ENCODE results near the gene ARHGAP15.

The ARHGAP15 gene

GRCh38 chr2:143771939-143772338, 642.7 kb downstream of the ARHGAP15 start:
- DNase-seq (ENCODE audit: low read depth): no peak

- DNase-seq (ENCODE audit: low read depth): no peak
Observed at GRCh38 chr2:143776526-143777297, 647.5 kb downstream of the ARHGAP15 start.

GRCh38 chr2:143779021-143779420, 649.8 kb downstream of the ARHGAP15 start:
- no peak for DNase-seq (ENCODE audit: low read depth)

GRCh38 chr2:143786026-143786765, 657.0 kb downstream of the ARHGAP15 start:
- no peak for DNase-seq (ENCODE audit: low read depth)

- DNase-seq (ENCODE audit: low read depth): no peak
Observed at GRCh38 chr2:143787674-143788073, 658.5 kb downstream of the ARHGAP15 start.

GRCh38 chr2:143792602-143793001, 663.4 kb downstream of the ARHGAP15 start:
- no peak for DNase-seq (ENCODE audit: low read depth)

- no peak for DNase-seq (ENCODE audit: low read depth)
Observed at GRCh38 chr2:143793381-143793780, 664.2 kb downstream of the ARHGAP15 start.

- no peak for DNase-seq (ENCODE audit: low read depth)
Observed at GRCh38 chr2:143796051-143796450, 666.8 kb downstream of the ARHGAP15 start.

GRCh38 chr2:143801561-143801960, 672.3 kb downstream of the ARHGAP15 start:
- no peak for DNase-seq (ENCODE audit: low read depth)

- no peak for DNase-seq (ENCODE audit: low read depth)
Observed at GRCh38 chr2:143802242-143802641, 673.0 kb downstream of the ARHGAP15 start.

- DNase-seq (ENCODE audit: low read depth): no peak
Observed at GRCh38 chr2:143802871-143803650, 673.8 kb downstream of the ARHGAP15 start.

GRCh38 chr2:143803936-143804335, 674.7 kb downstream of the ARHGAP15 start:
- DNase-seq (ENCODE audit: low read depth): no peak

GRCh38 chr2:143805666-143806065, 676.4 kb downstream of the ARHGAP15 start:
- no peak for DNase-seq (ENCODE audit: low read depth)

- no peak for DNase-seq (ENCODE audit: low read depth)
Observed at GRCh38 chr2:143807192-143807591, 678.0 kb downstream of the ARHGAP15 start.

GRCh38 chr2:143807671-143808070, 678.5 kb downstream of the ARHGAP15 start:
- no peak for DNase-seq (ENCODE audit: low read depth)

GRCh38 chr2:143808166-143808565, 678.9 kb downstream of the ARHGAP15 start:
- no peak for DNase-seq (ENCODE audit: low read depth)

GRCh38 chr2:143815082-143815481, 685.9 kb downstream of the ARHGAP15 start:
- DNase-seq (ENCODE audit: low read depth): no peak

- DNase-seq (ENCODE audit: low read depth): no peak
Observed at GRCh38 chr2:143816916-143817315, 687.7 kb downstream of the ARHGAP15 start.
